HepG2 (cell line): ENCODE results near the gene KIF3A. TPM values are rescaled to one million over a fixed set of nuclear protein-coding genes. Genes with fewer than 3 reads are reported as not detected.

Experiments used
- CBX1 ChIP-seq: IDR thresholded peaks from one replicate; pipeline ENCODE4 v1.6.1; 2016; ENCODE audit warnings: antibody characterized with exemption, low read depth
- PCBP2 ChIP-seq: fragments of 200-400 bp; formaldehyde crosslinking; optimal IDR thresholded peaks from 2 replicates; pipeline ENCODE3; 2018; ENCODE audit warnings: low read length, low read depth; ENCODE audit not compliant: poor library complexity, severe bottlenecking
- SRSF4 ChIP-seq: fragments of 200-400 bp; formaldehyde crosslinking; IDR thresholded peaks from one replicate; pipeline ENCODE4 v1.6.1; 2018; ENCODE audit warnings: mild to moderate bottlenecking, low read depth, low read length, moderate library complexity; ENCODE audit not compliant: poor library complexity, severe bottlenecking
- THAP11 ChIP-seq: IDR thresholded peaks from 2 replicates; pipeline ENCODE4 v1.6.1; 2016; ENCODE audit warnings: missing biosample characterization, missing genetic modification reagents
- ZNF101 ChIP-seq: sonication (generic); formaldehyde crosslinking; IDR thresholded peaks from 2 replicates; pipeline ENCODE4 v1.4.0; 2020; ENCODE audit warnings: mild to moderate bottlenecking, low read depth, missing genetic modification reagents, borderline replicate concordance
- polyA plus RNA-seq, 8 experiments: library from polyadenylated mRNA; depleted of rRNA in 3 of 8; stranded (reverse) in 7 of 8; unstranded in 1 of 8; fragments of >200 nt; fragmentation: Illumina TruSeq in 4 of 8; extraction: Trizol in 4 of 8; gene quantifications; 2 replicates each; pipeline versions ENCODE4 v1.2.1 to v1.2.3, GENCODE V29; 2011 to 2016; ENCODE audit warnings: low read depth in 4 of 8, missing spikeins in 1 of 8, mixed read lengths in 1 of 8; ENCODE audit not compliant: insufficient read depth in 1 of 8
- total RNA-seq, 5 experiments: library from RNA; depleted of rRNA; stranded (reverse); fragments of >200 nt; fragmentation: Illumina TruSeq; extraction: Trizol; gene quantifications; 2 replicates each; pipeline ENCODE4 v1.2.3, GENCODE V29; 2016; ENCODE audit warnings: low read depth in 1 of 5
- TF ChIP-seq, protein P1 (sequence below): sonication (generic); formaldehyde crosslinking; IDR thresholded peaks from 2 replicates; pipeline ENCODE4 v1.9.0; 2021; ENCODE audit warnings: mild to moderate bottlenecking, missing genetic modification reagents

KIF3A gene
- total and polyA plus RNA-seq, 2 of the 13 experiments (the other 11 are each of a cell fraction or from before 2014, with no cell fraction given), result 2.3 to 8.4 TPM

DNA sequence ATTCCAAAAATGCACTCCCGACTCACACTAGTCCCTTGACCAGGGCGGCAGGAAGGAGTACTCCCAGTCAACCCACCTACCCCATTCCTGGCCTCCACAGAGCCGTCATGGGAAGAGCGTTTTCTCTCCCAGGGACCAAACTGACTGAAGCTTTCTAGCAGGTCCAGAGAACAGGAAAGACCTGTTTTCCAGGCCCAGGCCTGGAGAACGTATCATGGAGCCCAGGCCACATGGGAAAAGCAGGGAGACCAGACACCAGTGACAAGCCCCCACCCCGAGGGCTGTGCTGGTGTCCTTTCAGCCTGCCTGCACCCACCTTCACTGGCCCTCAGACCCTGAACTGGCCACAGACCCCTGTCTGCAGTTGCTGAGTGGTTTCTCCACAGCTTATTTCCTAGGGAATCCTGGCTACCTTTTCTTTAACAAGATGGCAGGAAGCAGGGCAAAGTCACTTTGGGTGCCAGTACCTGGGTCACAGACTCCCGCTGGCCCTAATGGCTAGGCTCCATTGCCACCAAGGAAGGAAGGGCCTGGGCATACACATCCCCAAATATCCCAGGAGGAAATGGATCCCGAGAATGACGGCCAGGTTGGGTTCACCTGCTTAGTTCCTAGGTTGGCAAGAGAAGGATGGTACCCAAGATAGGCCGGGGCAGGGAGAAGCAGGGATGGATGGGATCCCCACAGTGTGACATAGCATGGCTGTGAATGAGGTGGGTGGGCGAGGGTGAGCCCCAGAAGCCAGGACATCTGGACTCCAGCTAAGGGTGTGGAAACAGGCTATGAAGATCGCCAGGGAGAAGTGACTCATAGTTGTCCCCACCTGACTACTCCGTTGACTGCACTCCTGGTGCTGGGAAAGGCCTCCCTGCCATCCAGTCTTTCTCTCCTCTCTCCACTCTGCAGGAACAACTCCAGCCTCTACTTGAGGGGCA, 22.0 kb upstream of the KIF3A start (continued):
- TF ChIP-seq, protein P1, sequence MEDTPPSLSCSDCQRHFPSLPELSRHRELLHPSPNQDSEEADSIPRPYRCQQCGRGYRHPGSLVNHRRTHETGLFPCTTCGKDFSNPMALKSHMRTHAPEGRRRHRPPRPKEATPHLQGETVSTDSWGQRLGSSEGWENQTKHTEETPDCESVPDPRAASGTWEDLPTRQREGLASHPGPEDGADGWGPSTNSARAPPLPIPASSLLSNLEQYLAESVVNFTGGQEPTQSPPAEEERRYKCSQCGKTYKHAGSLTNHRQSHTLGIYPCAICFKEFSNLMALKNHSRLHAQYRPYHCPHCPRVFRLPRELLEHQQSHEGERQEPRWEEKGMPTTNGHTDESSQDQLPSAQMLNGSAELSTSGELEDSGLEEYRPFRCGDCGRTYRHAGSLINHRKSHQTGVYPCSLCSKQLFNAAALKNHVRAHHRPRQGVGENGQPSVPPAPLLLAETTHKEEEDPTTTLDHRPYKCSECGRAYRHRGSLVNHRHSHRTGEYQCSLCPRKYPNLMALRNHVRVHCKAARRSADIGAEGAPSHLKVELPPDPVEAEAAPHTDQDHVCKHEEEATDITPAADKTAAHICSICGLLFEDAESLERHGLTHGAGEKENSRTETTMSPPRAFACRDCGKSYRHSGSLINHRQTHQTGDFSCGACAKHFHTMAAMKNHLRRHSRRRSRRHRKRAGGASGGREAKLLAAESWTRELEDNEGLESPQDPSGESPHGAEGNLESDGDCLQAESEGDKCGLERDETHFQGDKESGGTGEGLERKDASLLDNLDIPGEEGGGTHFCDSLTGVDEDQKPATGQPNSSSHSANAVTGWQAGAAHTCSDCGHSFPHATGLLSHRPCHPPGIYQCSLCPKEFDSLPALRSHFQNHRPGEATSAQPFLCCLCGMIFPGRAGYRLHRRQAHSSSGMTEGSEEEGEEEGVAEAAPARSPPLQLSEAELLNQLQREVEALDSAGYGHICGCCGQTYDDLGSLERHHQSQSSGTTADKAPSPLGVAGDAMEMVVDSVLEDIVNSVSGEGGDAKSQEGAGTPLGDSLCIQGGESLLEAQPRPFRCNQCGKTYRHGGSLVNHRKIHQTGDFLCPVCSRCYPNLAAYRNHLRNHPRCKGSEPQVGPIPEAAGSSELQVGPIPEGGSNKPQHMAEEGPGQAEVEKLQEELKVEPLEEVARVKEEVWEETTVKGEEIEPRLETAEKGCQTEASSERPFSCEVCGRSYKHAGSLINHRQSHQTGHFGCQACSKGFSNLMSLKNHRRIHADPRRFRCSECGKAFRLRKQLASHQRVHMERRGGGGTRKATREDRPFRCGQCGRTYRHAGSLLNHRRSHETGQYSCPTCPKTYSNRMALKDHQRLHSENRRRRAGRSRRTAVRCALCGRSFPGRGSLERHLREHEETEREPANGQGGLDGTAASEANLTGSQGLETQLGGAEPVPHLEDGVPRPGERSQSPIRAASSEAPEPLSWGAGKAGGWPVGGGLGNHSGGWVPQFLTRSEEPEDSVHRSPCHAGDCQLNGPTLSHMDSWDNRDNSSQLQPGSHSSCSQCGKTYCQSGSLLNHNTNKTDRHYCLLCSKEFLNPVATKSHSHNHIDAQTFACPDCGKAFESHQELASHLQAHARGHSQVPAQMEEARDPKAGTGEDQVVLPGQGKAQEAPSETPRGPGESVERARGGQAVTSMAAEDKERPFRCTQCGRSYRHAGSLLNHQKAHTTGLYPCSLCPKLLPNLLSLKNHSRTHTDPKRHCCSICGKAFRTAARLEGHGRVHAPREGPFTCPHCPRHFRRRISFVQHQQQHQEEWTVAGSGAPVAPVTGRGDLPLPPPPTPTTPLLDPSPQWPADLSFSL (CRISPR knock-in tag), result no peak
- TF ChIP-seq PCBP2 (no peak), ZNF101 (CRISPR knock-in tag) (no peak), CBX1 (no peak), THAP11 (no peak), SRSF4 (no peak)
